Measurements from ENCODE around the gene NDUFB7.

The NDUFB7 gene

GRCh38 chr19:14519245-14519859 lies 52.5 kb downstream of the NDUFB7 start:
- peak overlapping the region in 10 of 11 experiments; percentile 2 to 72 (median 66); a peak in 13 of 22 replicates for H3K9ac ChIP-seq

GRCh38 chr19:14517840-14518505 lies 53.9 kb downstream of the NDUFB7 start, which contains the start of gene DNAJB1:
Gene DNAJB1, minus strand, starts transcription at chr19:14518397. Its CDS starts 48 bp downstream, at chr19:14518349.
- H3K27me3 ChIP-seq, result no peaks in the 10 kb centered on the region
- TF ChIP-seq Cebpa-rat (IDR thresholded peaks at IDR 0.05), result no peak
- H3K9me3 ChIP-seq (replicated peaks in 1 of 11), result no peaks in the 10 kb centered on the region
- H3K4me3 ChIP-seq, result peak within 1 kb of the TSS; percentile 84 to 99 (median 95)
- H3K36me3 ChIP-seq, result peaks cover 35 to 45% (median 42%) of the 10 kb centered on the region in 11 experiments
- H3K4me2 ChIP-seq, result peak within 1 kb of the TSS; percentile 90 to 99 (median 96)
- H4K20me1 ChIP-seq, result peaks cover 38 to 52% (median 46%) of the 10 kb centered on the region in 11 experiments
- H3K27ac ChIP-seq, result peak within 1 kb of the TSS; percentile 92 to 99 (median 97)
- peaks cover 69 to 76% (median 73%) of the 10 kb centered on the region in 10 experiments for H3K4me1 ChIP-seq
- H3K9ac ChIP-seq, result peak within 1 kb of the TSS; percentile 95 to 99 (median 98)

More at GRCh38 chr19:14519245-14519859, 52.5 kb downstream of the NDUFB7 start:
- Histone ChIP-seq H3K27ac (peak overlapping the region; percentile 58 to 88 (median 77)), H3K27me3 (no peaks in the 10 kb centered on the region), H3K4me3 (peak overlapping the region in 6 of 10 experiments; percentile 29 to 63 (median 41); a peak in 6 of 20 replicates), H3K4me1 (peaks cover 64 to 73% (median 70%) of the 10 kb centered on the region in 10 experiments), H3K36me3 (peaks cover 24 to 31% (median 29%) of the 10 kb centered on the region in 11 experiments), H4K20me1 (peaks cover 33 to 38% (median 37%) of the 10 kb centered on the region in 11 experiments), H3K9me3 (replicated peaks in 1 of 11) (no peaks in the 10 kb centered on the region), H3K4me2 (peak overlapping the region; percentile 55 to 96 (median 79))
- no peak for TF ChIP-seq Cebpa-rat (IDR thresholded peaks at IDR 0.05)

GRCh38 chr19:14517446-14517839 lies 54.4 kb downstream of the NDUFB7 start:
- Histone ChIP-seq H3K27ac (peak overlapping the region; percentile 92 to 99 (median 97)), H3K9me3 (replicated peaks in 1 of 11) (no peaks in the 10 kb centered on the region), H4K20me1 (peaks cover 38 to 57% (median 46%) of the 10 kb centered on the region in 11 experiments), H3K4me3 (peak overlapping the region; percentile 84 to 99 (median 95)), H3K9ac (peak overlapping the region; percentile 95 to 99 (median 98)), H3K27me3 (no peaks in the 10 kb centered on the region), H3K4me1 (peaks cover 63 to 76% (median 72%) of the 10 kb centered on the region in 10 experiments), H3K4me2 (peak overlapping the region; percentile 90 to 99 (median 95)), H3K36me3 (peaks cover 35 to 50% (median 45%) of the 10 kb centered on the region in 11 experiments)
- no peak for TF ChIP-seq Cebpa-rat (IDR thresholded peaks at IDR 0.05)

- Histone ChIP-seq H3K9me3 (replicated peaks in 1 of 11) (no peaks in the 10 kb centered on the region), H3K27ac (peak overlapping the region; percentile 92 to 99 (median 97)), H3K4me3 (peak overlapping the region; percentile 84 to 99 (median 95)), H4K20me1 (peaks cover 38 to 60% (median 46%) of the 10 kb centered on the region in 11 experiments), H3K27me3 (no peaks in the 10 kb centered on the region), H3K4me1 (peaks cover 59 to 76% (median 72%) of the 10 kb centered on the region in 10 experiments), H3K36me3 (peaks cover 35 to 52% (median 45%) of the 10 kb centered on the region in 11 experiments), H3K9ac (peak overlapping the region; percentile 95 to 99 (median 98)), H3K4me2 (peak overlapping the region; percentile 90 to 99 (median 95))
- TF ChIP-seq Cebpa-rat (IDR thresholded peaks at IDR 0.05), result no peak
Observed at GRCh38 chr19:14516746-14517438, 55.0 kb downstream of the NDUFB7 start.

Data from BLaER1 treated with 17β-estradiol and CSF1 and Interleukin-3, amounts not matched to agents 10 nM and 100 nM (cell line).